ENCODE measurements around the gene DLL4. TPM values are rescaled to one million over a fixed set of nuclear protein-coding genes. Genes with fewer than 3 reads are reported as not detected.
"Not testable (repeated sequence)": the region's sequence is repeated elsewhere in the genome, so short reads cannot be mapped to it uniquely, and the experiment has no call there.

Gene DLL4
- total RNA-seq, 8 experiments from 2014 or later = 0.40 to 20.2 (median 3.0) TPM

DNA sequence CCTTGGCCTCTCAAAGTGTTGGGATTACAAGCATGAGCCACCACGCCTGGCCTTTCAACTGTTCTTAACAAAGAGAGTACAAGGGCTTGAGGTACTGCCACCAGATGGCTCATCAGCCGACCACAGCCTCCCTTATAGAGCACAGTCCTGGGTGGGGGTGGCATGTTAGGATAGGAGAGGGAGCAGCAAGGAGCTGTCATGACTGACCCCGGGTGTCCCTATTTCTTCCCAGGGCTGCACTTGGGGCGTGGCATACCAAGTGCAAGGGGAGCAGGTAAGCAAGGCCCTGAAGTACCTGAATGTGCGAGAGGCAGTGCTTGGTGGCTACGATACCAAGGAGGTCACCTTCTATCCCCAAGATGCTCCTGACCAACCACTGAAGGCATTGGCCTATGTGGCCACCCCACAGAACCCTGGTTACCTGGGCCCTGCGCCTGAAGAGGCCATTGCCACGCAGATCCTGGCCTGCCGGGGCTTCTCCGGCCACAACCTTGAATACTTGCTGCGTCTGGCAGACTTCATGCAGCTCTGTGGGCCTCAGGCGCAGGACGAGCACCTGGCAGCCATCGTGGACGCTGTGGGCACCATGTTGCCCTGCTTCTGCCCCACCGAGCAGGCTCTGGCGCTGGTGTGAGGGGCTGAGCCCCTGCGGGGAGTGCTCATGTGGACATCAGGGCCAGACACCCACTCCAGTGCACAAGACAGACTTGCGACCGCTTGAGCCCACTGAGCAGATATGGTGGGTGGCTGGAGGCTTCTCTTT, 26.2 kb downstream of the DLL4 start:
- 0 to 97% (median 71%) methylated on average over 1 to 6 of the region's 20 CpGs; no CpG with 5 or more reads in 5 of the 10 experiments for WGBS, 10 experiments
- Histone ChIP-seq H3K27ac (no peak overlapping the region), H3K4me3 (peak overlapping the region; percentile 57 to 92 (median 84)), H3K4me1 (replicated peaks in 1 of 2) (peaks cover 38 to 43% of the 10 kb centered on the region in 2 donors)
- no peak for ATAC-seq (replicated peaks in 6 of 8)
- in situ Hi-C loops (cut with MboI; ENCODE audit: low pct_unique_long_range_greater_than_20kb in 2 of 9, low sequenced_read_pairs in 9 of 9, unreplicated experiment in 9 of 9) = no loop called here

DNA sequence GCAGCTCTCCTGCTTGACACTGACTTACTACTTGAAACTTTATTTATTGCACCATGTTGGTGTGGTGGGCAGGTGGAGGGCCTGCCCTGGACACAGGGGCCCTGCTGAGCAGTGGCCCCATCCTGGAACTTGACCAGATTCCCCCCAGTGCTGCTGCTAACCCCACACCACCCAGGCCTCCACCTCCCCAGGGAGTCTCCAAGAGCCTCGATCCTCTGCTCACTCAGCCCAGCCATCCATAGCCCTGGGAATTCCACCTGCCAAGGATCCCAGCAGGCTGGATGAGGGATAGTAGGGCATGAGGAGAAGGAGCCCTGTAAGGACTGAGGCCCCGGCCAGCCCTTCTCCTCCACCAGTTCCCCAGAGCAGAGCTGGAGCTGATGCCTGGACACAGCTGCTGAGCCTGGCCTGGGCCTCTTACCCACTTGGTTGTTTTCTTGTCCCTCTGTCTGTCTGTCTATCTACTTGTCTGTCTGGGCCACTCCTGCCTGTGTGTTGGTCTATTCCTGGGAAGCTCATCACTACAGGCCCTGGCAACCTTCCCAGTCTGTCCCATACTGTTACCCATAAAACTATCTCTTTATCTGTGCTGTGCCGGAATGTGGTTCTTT, 26.9 kb downstream of the DLL4 start:
- in situ Hi-C loops (cut with MboI; ENCODE audit: low pct_unique_long_range_greater_than_20kb in 2 of 9, low sequenced_read_pairs in 9 of 9, unreplicated experiment in 9 of 9) = no loop called here
- Histone ChIP-seq H3K4me3 (peak overlapping the region in 4 of 5 donors; percentile 57 to 92 (median 84)), H3K27ac (no peak overlapping the region), H3K4me1 (replicated peaks in 1 of 2) (peaks cover 38 to 43% of the 10 kb centered on the region in 2 donors)
- ATAC-seq (replicated peaks in 6 of 8) = no peak
- WGBS, 10 experiments = 8 to 100% (median 92%) methylated on average over 1 to 2 of the region's 3 CpGs; no CpG with 5 or more reads in 6 of the 10 experiments

DNA sequence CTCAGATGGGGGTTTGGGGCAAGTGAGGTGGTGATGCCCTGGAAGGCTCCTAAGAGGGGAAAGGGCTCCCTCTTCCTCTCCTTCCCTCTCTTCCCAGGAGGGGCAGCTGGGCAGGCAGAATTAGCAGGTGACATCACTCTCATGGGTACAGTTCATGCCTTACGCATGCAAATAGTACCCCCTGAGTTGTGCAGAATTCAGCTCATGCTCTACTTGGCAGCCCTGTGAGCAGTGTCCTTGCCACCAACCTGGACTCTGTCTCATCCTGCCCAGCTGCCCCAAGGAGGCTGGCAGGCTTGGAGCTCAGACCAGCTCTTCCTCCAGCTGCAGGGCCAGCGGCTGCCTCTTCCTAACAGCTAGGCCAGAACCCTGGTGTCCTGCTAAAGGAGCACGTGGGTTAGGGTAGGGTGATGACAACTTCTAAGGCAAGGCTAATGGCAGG, 27.4 kb downstream of the DLL4 start:
- H3K4me3 ChIP-seq = peak overlapping the region in 3 of 5 donors; percentile 83 to 92 (median 84)
- in situ Hi-C loops (cut with MboI; ENCODE audit: low pct_unique_long_range_greater_than_20kb in 2 of 9, low sequenced_read_pairs in 9 of 9, unreplicated experiment in 9 of 9) = no loop called here
- no peak overlapping the region for H3K27ac ChIP-seq
- peaks cover 38 to 43% of the 10 kb centered on the region in 2 donors for H3K4me1 ChIP-seq (replicated peaks in 1 of 2)
- WGBS, 10 experiments = 45 to 100% (median 100%) methylated on average over 1 to 2 of the region's 3 CpGs; no CpG with 5 or more reads in 7 of the 10 experiments
- ATAC-seq (replicated peaks in 6 of 8) = no peak

DNA sequence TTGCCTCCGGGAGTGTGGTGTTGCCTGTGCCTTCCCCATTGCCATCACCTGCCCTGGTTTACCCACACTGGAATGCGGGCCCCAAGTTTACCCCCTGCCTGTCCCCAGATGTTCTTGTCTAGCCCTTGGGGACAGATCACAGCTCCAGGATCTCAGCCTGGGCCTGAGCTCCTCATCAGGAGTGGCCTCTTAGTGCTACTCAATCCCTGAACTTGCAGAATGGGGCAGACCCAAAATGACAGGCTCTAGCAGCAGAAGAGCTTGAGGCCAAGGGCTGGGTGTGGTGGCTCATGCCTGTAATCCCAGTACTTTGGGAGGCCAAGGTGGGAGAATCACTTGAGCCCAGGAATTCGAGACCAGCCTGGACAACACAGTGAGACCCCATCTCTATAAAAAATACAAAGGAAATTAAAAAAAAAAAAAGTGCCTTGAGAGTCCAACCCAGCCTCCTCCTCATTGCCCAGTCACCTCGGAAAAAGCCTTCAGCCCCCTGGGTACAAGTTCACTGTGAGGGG, 28.0 kb downstream of the DLL4 start:
- in situ Hi-C loops (cut with MboI; ENCODE audit: low pct_unique_long_range_greater_than_20kb in 2 of 9, low sequenced_read_pairs in 9 of 9, unreplicated experiment in 9 of 9) = no loop called here
- peak overlapping the region in 3 of 5 donors; percentile 83 to 92 (median 84) for H3K4me3 ChIP-seq
- no peak for ATAC-seq (replicated peaks in 6 of 8)
- H3K4me1 ChIP-seq (replicated peaks in 1 of 2) = peaks cover 33 to 41% of the 10 kb centered on the region in 2 donors
- WGBS, 10 experiments = 66 to 100% (median 100%) methylated on average over 1 to 4 of the region's 4 CpGs; no CpG with 5 or more reads in 3 of the 10 experiments
- H3K27ac ChIP-seq = no peak overlapping the region

DNA sequence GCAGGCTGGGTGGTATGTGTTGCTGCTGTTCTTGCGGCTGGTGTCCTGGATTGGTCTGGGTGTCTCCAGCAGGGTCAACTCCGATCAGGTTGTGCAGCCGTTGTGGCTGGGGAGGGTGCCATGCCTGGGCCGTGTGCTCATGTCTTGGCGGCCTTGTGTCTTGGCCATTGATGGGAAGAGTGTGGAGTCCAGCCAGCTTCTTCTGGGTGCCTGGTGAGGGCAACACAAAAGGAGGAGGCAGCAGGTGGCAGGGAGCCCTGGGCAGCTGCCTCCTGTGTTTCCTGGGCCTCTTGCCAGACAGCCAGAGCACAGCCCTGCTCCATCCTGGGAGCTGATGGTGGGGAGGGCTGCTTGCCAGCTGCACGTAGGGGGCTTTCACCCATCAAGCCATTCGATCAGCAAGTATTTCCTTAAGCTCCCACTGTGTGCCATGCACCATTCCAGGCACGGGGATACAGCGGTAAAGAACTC, 28.5 kb downstream of the DLL4 start:
- WGBS, 10 experiments = 60 to 80% (median 77%) methylated on average over 1 to 4 of the region's 9 CpGs; no CpG with 5 or more reads in 7 of the 10 experiments
- Histone ChIP-seq H3K27ac (no peak overlapping the region), H3K4me3 (no peak overlapping the region), H3K4me1 (replicated peaks in 1 of 2) (peaks cover 28 to 36% of the 10 kb centered on the region in 2 donors)
- ATAC-seq (replicated peaks in 6 of 8) = no peak
- in situ Hi-C loops (cut with MboI; ENCODE audit: low pct_unique_long_range_greater_than_20kb in 2 of 9, low sequenced_read_pairs in 9 of 9, unreplicated experiment in 9 of 9) = no loop called here

DNA sequence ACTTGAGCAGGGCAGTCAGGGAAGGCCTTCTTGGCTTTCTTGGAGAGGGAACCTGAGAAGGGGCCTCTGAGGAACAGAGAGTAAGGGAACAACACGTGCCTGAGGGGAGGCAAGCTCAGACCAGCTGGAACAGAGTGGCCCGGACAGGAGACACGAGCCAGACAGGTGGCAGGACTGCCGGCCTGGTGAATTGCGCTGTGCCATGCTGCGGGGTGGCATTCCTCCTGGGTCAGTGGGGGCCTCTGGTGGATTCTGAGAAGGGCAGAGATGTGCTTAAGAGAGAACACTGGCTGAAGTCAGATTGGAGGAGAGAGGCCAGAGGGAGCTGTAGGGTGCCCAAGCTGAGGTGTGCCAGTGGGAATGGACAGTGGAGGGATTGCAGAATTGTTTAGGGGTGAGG, 29.0 kb downstream of the DLL4 start:
- Histone ChIP-seq H3K4me3 (no peak overlapping the region), H3K27ac (no peak overlapping the region), H3K4me1 (replicated peaks in 1 of 2) (peaks cover 27 to 35% of the 10 kb centered on the region in 2 donors)
- in situ Hi-C loops (cut with MboI; ENCODE audit: low pct_unique_long_range_greater_than_20kb in 2 of 9, low sequenced_read_pairs in 9 of 9, unreplicated experiment in 9 of 9) = no loop called here
- ATAC-seq (replicated peaks in 6 of 8) = peak in 1 of 8 experiments; percentile 1
- 50 to 100% (median 86%) methylated on average over 1 to 5 of the region's 6 CpGs; no CpG with 5 or more reads in 4 of the 10 experiments for WGBS, 10 experiments

DNA sequence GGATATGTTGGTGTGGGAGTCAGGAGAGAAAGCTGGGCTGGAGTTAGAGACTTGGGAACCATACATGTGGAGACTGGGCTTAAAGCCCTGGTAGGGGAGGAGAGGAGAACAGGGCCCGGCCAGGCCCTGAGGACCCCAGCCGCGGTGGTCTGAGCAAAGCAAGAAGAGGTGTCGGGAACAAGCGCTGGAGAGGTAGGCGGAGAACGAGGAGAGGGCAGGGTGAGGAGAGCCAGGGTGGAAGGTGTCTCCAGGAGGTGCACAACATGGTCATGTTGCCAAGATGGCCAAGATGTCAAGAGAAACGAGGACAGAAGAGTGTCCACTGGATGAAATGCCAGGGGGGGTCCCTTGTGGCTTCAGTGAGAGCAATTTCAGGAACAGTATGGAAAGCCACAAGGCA, 29.6 kb downstream of the DLL4 start:
- Histone ChIP-seq H3K4me1 (replicated peaks in 1 of 2) (peaks cover 27 to 35% of the 10 kb centered on the region in 2 donors), H3K27ac (no peak overlapping the region), H3K4me3 (no peak overlapping the region)
- in situ Hi-C loops (cut with MboI; ENCODE audit: low pct_unique_long_range_greater_than_20kb in 2 of 9, low sequenced_read_pairs in 9 of 9, unreplicated experiment in 9 of 9) = no loop called here
- WGBS, 10 experiments = 77 to 100% (median 91%) methylated on average over 1 to 6 of the region's 8 CpGs; no CpG with 5 or more reads in 3 of the 10 experiments
- ATAC-seq (replicated peaks in 6 of 8) = peak in 2 of 8 experiments; percentile 9 to 12

DNA sequence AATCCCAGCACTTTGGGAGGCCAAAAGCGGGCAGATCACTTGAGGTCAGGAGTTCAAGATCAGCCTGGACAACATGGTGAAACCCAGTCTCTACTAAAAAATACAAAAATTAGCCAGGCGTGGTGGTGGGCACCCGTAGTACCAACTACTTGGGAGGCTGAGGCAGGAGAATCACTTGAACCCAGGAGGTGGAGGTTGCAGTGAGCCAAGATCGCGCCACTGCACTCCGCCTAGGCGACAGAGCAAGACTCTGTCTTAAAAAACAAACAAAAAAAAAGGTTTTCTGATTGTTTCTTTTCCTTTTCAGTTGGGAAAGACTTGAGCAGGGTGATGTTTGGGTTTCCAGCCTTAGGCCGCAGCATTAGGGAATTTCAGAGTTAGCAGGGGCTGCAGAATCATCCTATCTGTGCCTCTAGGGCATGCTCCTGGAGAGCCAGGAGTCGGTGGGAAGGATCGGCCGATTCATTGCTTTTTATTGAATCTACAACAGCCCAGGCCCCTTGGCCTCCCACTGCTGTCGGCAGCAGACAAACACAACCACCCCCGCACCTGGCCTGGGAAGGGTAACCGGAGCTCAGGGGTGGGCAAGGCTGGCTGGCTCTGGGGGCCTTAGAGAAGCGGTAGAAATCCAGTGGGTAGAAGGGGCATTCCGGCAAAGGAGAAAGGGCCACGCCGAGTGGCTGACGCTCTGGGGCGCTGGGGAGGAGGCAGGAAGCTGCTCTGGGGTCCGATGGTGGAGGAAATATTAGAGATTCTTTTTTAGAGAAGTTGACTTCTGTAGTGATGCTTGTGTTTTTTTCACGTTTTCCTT, 30.4 kb downstream of the DLL4 start:
- no peak overlapping the region for H3K4me3 ChIP-seq
- H3K4me1 ChIP-seq (replicated peaks in 1 of 2) = peaks cover 23 to 28% of the 10 kb centered on the region in 2 donors
- no peak overlapping the region for H3K27ac ChIP-seq
- in situ Hi-C loops (cut with MboI; ENCODE audit: low pct_unique_long_range_greater_than_20kb in 2 of 9, low sequenced_read_pairs in 9 of 9, unreplicated experiment in 9 of 9) = no loop called here
- WGBS, 10 experiments = 36 to 100% (median 83%) methylated on average over 1 to 8 of the region's 22 CpGs; no CpG with 5 or more reads in 3 of the 10 experiments
- no peak for ATAC-seq (replicated peaks in 6 of 8)

DNA sequence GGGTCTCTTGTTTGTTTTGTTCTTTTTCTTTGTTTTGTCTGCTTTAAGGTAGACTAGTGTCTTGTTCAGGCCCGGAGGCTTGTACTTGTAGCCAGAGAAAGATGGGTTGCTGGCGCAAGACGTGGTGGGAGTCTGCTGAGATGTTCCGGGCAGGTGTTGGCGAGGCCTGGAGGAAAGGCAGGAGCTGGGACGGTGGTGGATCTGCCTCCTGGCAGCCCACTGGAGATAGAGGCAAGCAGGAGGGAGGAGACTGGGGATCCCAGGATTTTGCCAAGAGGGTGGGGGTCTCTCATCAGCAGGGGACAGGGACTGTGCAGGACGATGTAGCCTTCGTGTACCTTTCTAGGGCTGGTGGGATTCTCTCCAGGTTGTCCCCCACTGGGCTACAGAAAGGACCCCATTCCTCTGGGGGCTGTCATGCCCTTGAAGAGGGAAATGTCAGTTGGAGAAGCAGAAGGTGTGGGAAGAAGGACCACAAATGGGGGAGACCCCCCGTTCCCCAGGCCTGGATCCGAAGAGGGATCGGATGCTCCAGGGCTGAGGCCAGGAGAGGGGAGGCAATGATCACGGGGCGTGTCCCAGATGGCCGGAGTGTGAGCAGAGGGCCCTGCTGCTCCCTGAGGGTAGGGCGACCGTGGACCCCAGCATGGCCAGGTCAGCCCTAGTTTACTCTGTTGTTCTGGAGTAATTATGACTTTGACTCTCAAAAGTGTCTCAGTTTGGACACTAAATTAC, 31.2 kb downstream of the DLL4 start:
- in situ Hi-C loops (cut with MboI; ENCODE audit: low pct_unique_long_range_greater_than_20kb in 2 of 9, low sequenced_read_pairs in 9 of 9, unreplicated experiment in 9 of 9) = no loop called here
- Histone ChIP-seq H3K27ac (no peak overlapping the region), H3K4me1 (replicated peaks in 1 of 2) (peaks cover 15 to 21% of the 10 kb centered on the region in 2 donors), H3K4me3 (no peak overlapping the region)
- peak in 2 of 8 experiments; percentile 4 to 14 for ATAC-seq (replicated peaks in 6 of 8)
- WGBS, 10 experiments = 60 to 100% (median 90%) methylated on average over 1 to 5 of the region's 16 CpGs; no CpG with 5 or more reads in 1 of the 10 experiments

DNA sequence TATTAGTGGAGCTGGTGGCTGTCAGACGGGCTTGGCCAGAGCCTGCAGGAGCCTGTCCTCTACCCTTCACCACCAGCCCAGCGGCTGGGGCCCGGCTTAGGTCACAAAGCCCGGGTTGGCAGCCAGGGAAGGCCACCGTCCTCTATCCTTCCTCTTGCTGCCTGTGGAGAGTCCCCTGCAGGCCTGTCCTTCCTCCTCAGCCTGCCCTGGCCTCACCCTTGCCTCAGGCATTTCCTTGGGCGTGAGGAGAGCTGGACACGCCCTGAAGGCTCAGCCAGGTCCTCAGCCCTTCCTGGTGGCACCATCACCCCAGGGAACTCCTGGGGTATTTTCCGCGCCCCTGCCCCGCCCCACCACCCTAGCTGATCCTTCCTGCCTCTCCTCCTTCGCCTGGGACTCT, 31.8 kb downstream of the DLL4 start:
- H3K27ac ChIP-seq = no peak overlapping the region
- in situ Hi-C loops (cut with MboI; ENCODE audit: low pct_unique_long_range_greater_than_20kb in 2 of 9, low sequenced_read_pairs in 9 of 9, unreplicated experiment in 9 of 9) = no loop called here
- peak in 5 of 8 experiments; percentile 7 to 73 (median 30) for ATAC-seq (replicated peaks in 6 of 8)
- WGBS, 10 experiments = 60 to 81% methylated on average over 1 to 5 of the region's 11 CpGs; no CpG with 5 or more reads in 8 of the 10 experiments
- no peak overlapping the region for H3K4me3 ChIP-seq
- peaks cover 12 to 19% of the 10 kb centered on the region in 2 donors for H3K4me1 ChIP-seq (replicated peaks in 1 of 2)

DNA sequence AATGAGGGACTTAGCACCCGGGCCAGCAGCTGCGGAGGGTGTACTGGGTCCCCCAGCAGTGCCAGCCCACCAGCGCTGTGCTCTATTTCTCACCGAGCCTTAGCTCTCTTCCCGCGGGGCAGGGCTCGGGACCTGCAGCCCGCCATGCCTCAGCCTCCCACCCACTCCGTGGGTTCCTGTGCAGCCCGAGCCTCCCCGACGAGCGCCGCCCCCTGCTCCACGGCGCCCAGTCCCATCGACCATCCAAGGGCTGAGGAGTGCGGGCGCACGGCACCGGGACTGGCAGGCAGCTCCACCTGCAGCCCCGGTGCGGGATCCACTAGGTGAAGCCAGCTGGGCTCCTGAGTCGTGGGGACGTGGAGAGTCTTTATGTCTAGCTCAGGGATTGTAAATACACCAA, 32.6 kb downstream of the DLL4 start:
- H3K27ac ChIP-seq; H3K4me3 ChIP-seq; in situ Hi-C loops (cut with MboI; ENCODE audit: low pct_unique_long_range_greater_than_20kb in 2 of 9, low sequenced_read_pairs in 9 of 9, unreplicated experiment in 9 of 9); ATAC-seq (replicated peaks in 6 of 8): not testable (repeated sequence)
- H3K4me1 ChIP-seq (replicated peaks in 1 of 2) = peaks cover 10 to 16% of the 10 kb centered on the region in 2 donors
- WGBS, 10 experiments = no CpG with 5 or more reads among the region's 25 CpGs

DNA sequence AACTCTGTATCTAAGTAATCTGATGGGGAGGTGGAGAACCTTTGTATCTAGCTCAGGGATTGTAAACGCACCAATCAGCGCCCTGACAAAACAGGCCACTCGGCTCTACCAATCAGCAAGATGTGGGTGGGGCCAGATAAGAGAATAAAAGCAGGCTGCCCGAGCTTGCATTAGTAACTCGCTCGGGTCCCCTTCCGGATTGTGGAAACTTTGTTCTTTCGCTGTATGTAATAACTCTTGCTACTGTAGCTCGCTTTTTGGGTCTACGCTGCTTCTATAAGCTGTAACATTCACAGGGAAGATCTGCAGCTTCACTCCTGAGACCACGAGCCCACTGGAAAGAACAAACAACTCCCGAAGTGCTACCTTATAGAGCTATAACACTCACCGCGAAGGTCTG, 33.2 kb downstream of the DLL4 start:
- WGBS, 10 experiments = 67 to 100% (median 93%) methylated on average over 1 to 11 of the region's 14 CpGs; no CpG with 5 or more reads in 2 of the 10 experiments
- ATAC-seq (replicated peaks in 6 of 8); H3K4me3 ChIP-seq; in situ Hi-C loops (cut with MboI; ENCODE audit: low pct_unique_long_range_greater_than_20kb in 2 of 9, low sequenced_read_pairs in 9 of 9, unreplicated experiment in 9 of 9); H3K27ac ChIP-seq: not testable (repeated sequence)
- peaks cover 7 to 16% of the 10 kb centered on the region in 2 donors for H3K4me1 ChIP-seq (replicated peaks in 1 of 2)
